Spleen (tissue), 7 donors: ENCODE data around the gene KDELR1.

Experiments used
- CTCF ChIP-seq, 11 experiments: fragments of 200-600 bp in 7 of 11; fragments of 450-650 bp in 4 of 11; sonication (generic) in 4 of 11; IDR thresholded peaks in 8 of 11; conservative IDR thresholded peaks in 3 of 11; 1 replicate in 7 of 11; 2 replicates in 4 of 11; pipeline versions ENCODE4 v1.4.0 to v1.8.0; 2016 to 2021; ENCODE audit warnings: antibody characterized with exemption in 11 of 11, inconsistent platforms in 4 of 11, mild to moderate bottlenecking in 1 of 11
- POLR2A ChIP-seq, 3 donors: fragments of 450-650 bp; IDR thresholded peaks; one replicate each; pipeline ENCODE4 v1.5.1; 2017; ENCODE audit warnings: antibody characterized with exemption in 3 of 3, mild to moderate bottlenecking in 1 of 3
- donor health status: DM: no; HTN: no; CAD: no; lungs with moderate emphysema.
- donor health status: DM: no; HTN: no; CAD: no.
- donor health status: DM: no; HTN: no; CAD: no.

GRCh38 chr19:48354332-48354992 lies 36.9 kb downstream of the KDELR1 start:
- TF ChIP-seq POLR2A (IDR thresholded peaks at IDR 0.05) (no peak), CTCF (IDR thresholded peaks at IDR 0.05 in 8 of 11, conservative IDR thresholded peaks at IDR 0.05 in 3 of 11) (no peak)
